Measurements from ENCODE around the gene MNS1.

The MNS1 gene

GRCh38 chr15:56459096-56459495 lies 5.8 kb downstream of the MNS1 start (continued):
- TF ChIP-seq ZNF280D (tag by site-specific recombination; IDR thresholded peaks at IDR 0.05) (no peak), ZNF701 (tag by site-specific recombination; IDR thresholded peaks at IDR 0.05) (no peak), OVOL3 (tag by site-specific recombination; IDR thresholded peaks at IDR 0.05) (no peak), ZNF146 (tag by site-specific recombination; IDR thresholded peaks at IDR 0.05) (peak; percentile 70; the same call in 1 of the 2 replicates), ZSCAN4 (tag by site-specific recombination; IDR thresholded peaks at IDR 0.05) (no peak)

GRCh38 chr15:56456229-56456628 lies 8.7 kb downstream of the MNS1 start:
- no peaks in the 10 kb centered on the region for H3K9me3 ChIP-seq (ENCODE audit: control insufficient read depth, insufficient read depth, low read depth, low read length)
- H3K4me3 ChIP-seq (ENCODE audit: low read depth, low read length), result no peak overlapping the region
- no peaks in the 10 kb centered on the region for H3K4me1 ChIP-seq (ENCODE audit: control insufficient read depth, insufficient read depth, low read length)
- no peak overlapping the region for H3K27ac ChIP-seq (ENCODE audit: extremely low read depth, low read depth, low read length)
- TF ChIP-seq ZNF335 (tag by site-specific recombination; conservative IDR thresholded peaks at IDR 0.05) (no peak), MZF1 (tag by site-specific recombination; IDR thresholded peaks at IDR 0.05; ENCODE audit: borderline replicate concordance) (no peak), ZNF513 (tag by site-specific recombination; IDR thresholded peaks at IDR 0.05) (no peak), ZNF202 (tag by site-specific recombination; IDR thresholded peaks at IDR 0.05; ENCODE audit: borderline replicate concordance) (no peak), ZFP37 (tag by site-specific recombination; IDR thresholded peaks at IDR 0.05) (no peak), ZFP3 (tag by site-specific recombination; IDR thresholded peaks at IDR 0.05; ENCODE audit: low read depth) (no peak), ZNF223 (tag by site-specific recombination; IDR thresholded peaks at IDR 0.05) (no peak), ZNF660 (tag by site-specific recombination; IDR thresholded peaks at IDR 0.05) (no peak), ZNF10 (tag by site-specific recombination; IDR thresholded peaks at IDR 0.05) (no peak), KLF9 (tag by site-specific recombination; IDR thresholded peaks at IDR 0.05; ENCODE audit: low read depth) (no peak), ZNF214 (tag by site-specific recombination; IDR thresholded peaks at IDR 0.05; ENCODE audit: borderline replicate concordance) (no peak)
- H3K36me3 ChIP-seq (ENCODE audit: control insufficient read depth in 2 of 2, insufficient read depth in 1 of 2, low read length in 2 of 2), result peaks cover 0 to 6% of the 10 kb centered on the region in 2 experiments; a peak in 1 of 3 replicates
- ChIA-PET POLR2A (no interaction called here), CTCF (no interaction called here)

GRCh38 chr15:56454836-56455235 lies 10.1 kb downstream of the MNS1 start:
- H3K36me3 ChIP-seq (ENCODE audit: control insufficient read depth in 2 of 2, insufficient read depth in 1 of 2, low read length in 2 of 2), result peaks cover 0 to 6% of the 10 kb centered on the region in 2 experiments; a peak in 1 of 3 replicates
- H3K4me1 ChIP-seq (ENCODE audit: control insufficient read depth, insufficient read depth, low read length), result no peaks in the 10 kb centered on the region
- H3K9me3 ChIP-seq (ENCODE audit: control insufficient read depth, insufficient read depth, low read depth, low read length), result no peaks in the 10 kb centered on the region
- CTCF ChIA-PET, result interaction anchor here (0.7 kb wide), 1 partner anchor 27 kb away, joined by 3 read pairs; no protein-coding TSS in a partner anchor
- POLR2A ChIA-PET, result no interaction called here
- no peak overlapping the region for H3K27ac ChIP-seq (ENCODE audit: extremely low read depth, low read depth, low read length)
- no peak overlapping the region for H3K4me3 ChIP-seq (ENCODE audit: low read depth, low read length)
- no peak for TF ChIP-seq SALL2 (tag by site-specific recombination; IDR thresholded peaks at IDR 0.05; ENCODE audit: borderline replicate concordance)
- TF ChIP-seq ZNF629 (tag by site-specific recombination; IDR thresholded peaks at IDR 0.05), result no peak
- TF ChIP-seq ATF2 (tag by site-specific recombination; IDR thresholded peaks at IDR 0.05; ENCODE audit: low read depth), result no peak
- no peak for TF ChIP-seq ZNF394 (tag by site-specific recombination; IDR thresholded peaks at IDR 0.05; ENCODE audit: borderline replicate concordance)
- no peak for TF ChIP-seq GLI4 (tag by site-specific recombination; IDR thresholded peaks at IDR 0.05)
- no peak for TF ChIP-seq ZNF518A (tag by site-specific recombination; conservative IDR thresholded peaks at IDR 0.05; ENCODE audit: low read depth)

Measured in HEK293 (cell line).